A549 treated with AZD9567 at 1 μM for 4 hours (cell line): Measurements from ENCODE around the gene XCL1. TPM values are rescaled to one million over a fixed set of nuclear protein-coding genes. Genes with fewer than 3 reads are reported as not detected.

Source experiments
- total RNA-seq: library from RNA; stranded (reverse); fragments of 200-300 nt; extraction: Qiagen RNA extraction; gene quantifications from 5 replicates; pipeline ENCODE4 v1.2.3, GENCODE V29; 2022; ENCODE audit not compliant: insufficient read depth

Gene XCL1
- not detected in 5 replicates for total RNA-seq

GRCh38 chr1:168576245-168576688 lies at the start of gene XCL1:
Gene XCL1 (plus strand): TSS chr1:168576605. CDS start chr1:168576638, 33 bp downstream.

GRCh38 chr1:168543840-168544498 lies 32.4 kb upstream of the XCL1 start, which contains the start of gene XCL2:
Gene XCL2 (minus strand): TSS chr1:168543997. CDS start chr1:168543964, 33 bp downstream.

Other genes starting within 250 kb of the XCL1 start
- gene XCL2, start 32.6 kb upstream of the XCL1 start, total RNA-seq: not detected in 5 replicates
- not detected in 5 replicates for gene DPT, start 152.6 kb downstream of the XCL1 start, total RNA-seq